HEK293 (cell line): ENCODE measurements around the gene DOCK9.

Source experiments
- CTCF ChIA-PET: fragments of 350-600 bp; formaldehyde crosslinking; extraction: SDS; loops from one replicate; lab custom pipeline; 2021; ENCODE audit warnings: antibody characterized with exemption; lab: Yijun Ruan, JAX
- POLR2A ChIA-PET: fragments of 300-600 bp; formaldehyde crosslinking; extraction: SDS; loops from one replicate; lab custom pipeline; 2020; ENCODE audit warnings: antibody characterized with exemption, inconsistent platforms; lab: Yijun Ruan, JAX
- H3K27ac ChIP-seq: fragments of 200-500 bp; sonication (Bioruptor generic); 2 replicates; pipeline ENCODE4 v1.5.1; 2014; ENCODE audit warnings: low read depth, low read length, control low read depth, inconsistent platforms; ENCODE audit errors: extremely low read depth
- H3K36me3 ChIP-seq, 2 experiments: fragments of 200-500 bp in 1 of 2; sonication (Bioruptor generic) in 1 of 2; 1 replicate in 1 of 2; 2 replicates in 1 of 2; pipeline ENCODE4 v1.5.1; 2014 to 2017; ENCODE audit warnings: inconsistent platforms in 2 of 2, low read length in 2 of 2; ENCODE audit not compliant: control insufficient read depth in 2 of 2, insufficient read depth in 1 of 2
- H3K4me1 ChIP-seq: fragments of 200-500 bp; sonication (Bioruptor generic); 2 replicates; pipeline ENCODE4 v1.5.1; 2014; ENCODE audit warnings: mild to moderate bottlenecking, low read length, inconsistent platforms; ENCODE audit not compliant: control insufficient read depth, insufficient read depth
- H3K4me3 ChIP-seq: 2 replicates; pipeline ENCODE4 v1.5.1; 2011; ENCODE audit warnings: low read depth, mild to moderate bottlenecking, control low read depth, low read length, moderate library complexity
- H3K9me3 ChIP-seq: fragments of 200-500 bp; sonication (Bioruptor generic); 2 replicates; pipeline ENCODE4 v1.5.1; 2014; ENCODE audit warnings: low read depth, low read length, inconsistent platforms; ENCODE audit not compliant: control insufficient read depth, insufficient read depth
- FEZF1 ChIP-seq: fragments of 450-650 bp; formaldehyde crosslinking; IDR thresholded peaks from 2 replicates; pipeline ENCODE4 v1.5.1; 2016; ENCODE audit warnings: missing biosample characterization, missing genetic modification characterization
- GFI1B ChIP-seq: fragments of 450-650 bp; formaldehyde crosslinking; IDR thresholded peaks from 2 replicates; pipeline ENCODE4 v1.5.1; 2016; ENCODE audit warnings: missing biosample characterization, missing genetic modification characterization
- GLIS1 ChIP-seq: fragments of 450-650 bp; formaldehyde crosslinking; IDR thresholded peaks from 2 replicates; pipeline ENCODE4 v1.5.1; 2016; ENCODE audit warnings: missing biosample characterization, missing genetic modification characterization
- IKZF3 ChIP-seq: fragments of 450-650 bp; IDR thresholded peaks from 2 replicates; pipeline ENCODE4 v1.5.0; 2018; ENCODE audit warnings: missing biosample characterization, mild to moderate bottlenecking, missing genetic modification characterization, moderate library complexity
- KLF10 ChIP-seq: fragments of 450-650 bp; IDR thresholded peaks from 2 replicates; pipeline ENCODE4 v1.5.1; 2018; ENCODE audit warnings: missing biosample characterization, mild to moderate bottlenecking, missing genetic modification characterization
- KLF16 ChIP-seq: fragments of 450-650 bp; formaldehyde crosslinking; IDR thresholded peaks from 2 replicates; pipeline ENCODE4 v1.5.1; 2017; ENCODE audit warnings: missing biosample characterization, missing genetic modification characterization
- OSR2 ChIP-seq: fragments of 450-650 bp; formaldehyde crosslinking; IDR thresholded peaks from 2 replicates; pipeline ENCODE4 v1.5.1; 2016; ENCODE audit warnings: missing biosample characterization, missing genetic modification characterization
- RBAK ChIP-seq: fragments of 450-650 bp; formaldehyde crosslinking; IDR thresholded peaks from 2 replicates; pipeline ENCODE4 v1.5.1; 2016; ENCODE audit warnings: missing biosample characterization, missing genetic modification characterization
- ZEB2 ChIP-seq: fragments of 450-650 bp; formaldehyde crosslinking; IDR thresholded peaks from 2 replicates; pipeline ENCODE4 v1.5.1; 2016; ENCODE audit warnings: missing biosample characterization, missing genetic modification characterization
- ZIC2 ChIP-seq: fragments of 450-650 bp; formaldehyde crosslinking; IDR thresholded peaks from 2 replicates; pipeline ENCODE4 v1.5.1; 2016; ENCODE audit warnings: missing biosample characterization, missing genetic modification characterization
- ZNF121 ChIP-seq: fragments of 450-650 bp; formaldehyde crosslinking; IDR thresholded peaks from 2 replicates; pipeline ENCODE4 v1.5.1; 2016; ENCODE audit warnings: missing biosample characterization, missing genetic modification characterization
- ZNF138 ChIP-seq: fragments of 450-650 bp; formaldehyde crosslinking; IDR thresholded peaks from 2 replicates; pipeline ENCODE4 v1.5.1; 2016; ENCODE audit warnings: missing biosample characterization, missing genetic modification characterization, borderline replicate concordance
- ZNF146 ChIP-seq: fragments of 450-650 bp; formaldehyde crosslinking; IDR thresholded peaks from 2 replicates; pipeline ENCODE4 v1.5.1; 2016; ENCODE audit warnings: missing biosample characterization, missing genetic modification characterization
- ZNF2 ChIP-seq: fragments of 450-650 bp; formaldehyde crosslinking; IDR thresholded peaks from 2 replicates; pipeline ENCODE4 v1.5.1; 2016; ENCODE audit warnings: missing biosample characterization, missing genetic modification characterization
- ZNF24 ChIP-seq: fragments of 450-650 bp; formaldehyde crosslinking; IDR thresholded peaks from 2 replicates; pipeline ENCODE4 v1.5.1; 2016; ENCODE audit warnings: missing biosample characterization, missing genetic modification characterization
- ZNF548 ChIP-seq: fragments of 450-650 bp; formaldehyde crosslinking; IDR thresholded peaks from 2 replicates; pipeline ENCODE4 v1.5.1; 2016; ENCODE audit warnings: missing biosample characterization, missing genetic modification characterization
- ZNF600 ChIP-seq: fragments of 450-650 bp; formaldehyde crosslinking; IDR thresholded peaks from 2 replicates; pipeline ENCODE4 v1.5.1; 2016; ENCODE audit warnings: missing biosample characterization, missing genetic modification characterization
- ZNF629 ChIP-seq: fragments of 450-650 bp; formaldehyde crosslinking; IDR thresholded peaks from 2 replicates; pipeline ENCODE4 v1.5.1; 2017; ENCODE audit warnings: missing biosample characterization, missing genetic modification characterization
- ZNF747 ChIP-seq: fragments of 450-650 bp; formaldehyde crosslinking; IDR thresholded peaks from 2 replicates; pipeline ENCODE4 v1.5.1; 2016; ENCODE audit warnings: missing biosample characterization, missing genetic modification characterization
- ZNF843 ChIP-seq: fragments of 450-650 bp; formaldehyde crosslinking; IDR thresholded peaks from 2 replicates; pipeline ENCODE4 v1.5.1; 2016; ENCODE audit warnings: missing biosample characterization, missing genetic modification characterization
- TF ChIP-seq, protein P1 (sequence below): fragments of 450-650 bp; formaldehyde crosslinking; IDR thresholded peaks from 2 replicates; pipeline ENCODE4 v1.5.1; 2016; ENCODE audit warnings: missing biosample characterization, missing genetic modification characterization
- TF ChIP-seq, protein P2 (sequence below): fragments of 450-650 bp; formaldehyde crosslinking; IDR thresholded peaks from 2 replicates; pipeline ENCODE4 v1.5.1; 2016; ENCODE audit warnings: missing biosample characterization, missing genetic modification characterization
- TF ChIP-seq, protein P3 (sequence below): fragments of 450-650 bp; formaldehyde crosslinking; conservative IDR thresholded peaks from 2 replicates; pipeline ENCODE4 v1.5.1; 2016; ENCODE audit warnings: low read depth, missing biosample characterization, missing genetic modification characterization
- TF ChIP-seq, protein P4 (sequence below): fragments of 450-650 bp; formaldehyde crosslinking; IDR thresholded peaks from 2 replicates; pipeline ENCODE4 v1.5.1; 2017; ENCODE audit warnings: missing biosample characterization, missing genetic modification characterization
- TF ChIP-seq, protein P5 (sequence below): fragments of 450-650 bp; formaldehyde crosslinking; IDR thresholded peaks from 2 replicates; pipeline ENCODE4 v1.5.1; 2016; ENCODE audit warnings: missing biosample characterization, missing genetic modification characterization
- TF ChIP-seq, protein P6 (sequence below): fragments of 450-650 bp; formaldehyde crosslinking; IDR thresholded peaks from 2 replicates; pipeline ENCODE4 v1.5.1; 2016; ENCODE audit warnings: missing biosample characterization, missing genetic modification characterization

The DOCK9 gene

DNA sequence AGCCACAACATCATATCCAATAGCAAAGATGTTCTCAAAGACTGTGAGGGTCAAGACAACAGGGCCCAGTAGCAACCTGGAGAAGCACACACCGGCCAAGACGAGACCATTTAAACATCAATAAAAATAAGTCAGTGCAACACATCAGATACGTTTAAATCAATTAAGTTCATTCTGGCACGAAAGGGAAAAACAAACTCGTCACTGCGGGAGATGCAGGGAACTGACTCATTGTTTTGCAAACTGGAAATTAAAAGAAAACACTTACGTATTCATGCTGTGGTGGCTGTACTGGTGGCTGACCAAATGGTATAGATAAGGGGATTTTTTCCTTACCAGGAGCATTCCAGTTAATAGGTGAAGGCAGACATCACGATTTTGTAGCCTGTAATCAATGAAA lies 199.1 kb downstream of the DOCK9 start:
- TF ChIP-seq ZNF843 (tag by site-specific recombination) (peak; percentile 49; the same call in 1 of the 2 replicates), ZNF747 (tag by site-specific recombination) (no peak), ZNF138 (tag by site-specific recombination) (no peak), OSR2 (tag by site-specific recombination) (peak; percentile 93), ZNF548 (tag by site-specific recombination) (no peak), GLIS1 (tag by site-specific recombination) (0 out of 2 replicates have a peak, but pooled peaks have one; percentile 34), GFI1B (tag by site-specific recombination) (peak; percentile 76), RBAK (tag by site-specific recombination) (no peak), FEZF1 (peak; percentile 66), ZIC2 (tag by site-specific recombination) (peak; percentile 77), ZNF146 (tag by site-specific recombination) (0 out of 2 replicates have a peak, but pooled peaks have one; percentile 19), ZNF121 (0 out of 2 replicates have a peak, but pooled peaks have one; percentile 38), IKZF3 (tag by site-specific recombination) (peak; percentile 71), ZNF24 (tag by site-specific recombination) (peak; percentile 52; the same call in 1 of the 2 replicates), ZNF600 (tag by site-specific recombination) (peak; percentile 58), ZNF629 (tag by site-specific recombination) (peak; percentile 86), KLF10 (tag by site-specific recombination) (0 out of 2 replicates have a peak, but pooled peaks have one; percentile 24), ZNF2 (tag by site-specific recombination) (0 out of 2 replicates have a peak, but pooled peaks have one; percentile 38), ZEB2 (tag by site-specific recombination) (peak; percentile 54), KLF16 (tag by site-specific recombination) (no peak)
- TF ChIP-seq, protein P1, sequence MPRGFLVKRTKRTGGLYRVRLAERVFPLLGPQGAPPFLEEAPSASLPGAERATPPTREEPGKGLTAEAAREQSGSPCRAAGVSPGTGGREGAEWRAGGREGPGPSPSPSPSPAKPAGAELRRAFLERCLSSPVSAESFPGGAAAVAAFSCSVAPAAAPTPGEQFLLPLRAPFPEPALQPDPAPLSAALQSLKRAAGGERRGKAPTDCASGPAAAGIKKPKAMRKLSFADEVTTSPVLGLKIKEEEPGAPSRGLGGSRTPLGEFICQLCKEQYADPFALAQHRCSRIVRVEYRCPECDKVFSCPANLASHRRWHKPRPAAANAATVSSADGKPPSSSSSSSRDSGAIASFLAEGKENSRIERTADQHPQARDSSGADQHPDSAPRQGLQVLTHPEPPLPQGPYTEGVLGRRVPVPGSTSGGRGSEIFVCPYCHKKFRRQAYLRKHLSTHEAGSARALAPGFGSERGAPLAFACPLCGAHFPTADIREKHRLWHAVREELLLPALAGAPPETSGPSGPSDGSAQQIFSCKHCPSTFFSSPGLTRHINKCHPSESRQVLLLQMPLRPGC (tag by site-specific recombination) = peak; percentile 74
- TF ChIP-seq, protein P2, sequence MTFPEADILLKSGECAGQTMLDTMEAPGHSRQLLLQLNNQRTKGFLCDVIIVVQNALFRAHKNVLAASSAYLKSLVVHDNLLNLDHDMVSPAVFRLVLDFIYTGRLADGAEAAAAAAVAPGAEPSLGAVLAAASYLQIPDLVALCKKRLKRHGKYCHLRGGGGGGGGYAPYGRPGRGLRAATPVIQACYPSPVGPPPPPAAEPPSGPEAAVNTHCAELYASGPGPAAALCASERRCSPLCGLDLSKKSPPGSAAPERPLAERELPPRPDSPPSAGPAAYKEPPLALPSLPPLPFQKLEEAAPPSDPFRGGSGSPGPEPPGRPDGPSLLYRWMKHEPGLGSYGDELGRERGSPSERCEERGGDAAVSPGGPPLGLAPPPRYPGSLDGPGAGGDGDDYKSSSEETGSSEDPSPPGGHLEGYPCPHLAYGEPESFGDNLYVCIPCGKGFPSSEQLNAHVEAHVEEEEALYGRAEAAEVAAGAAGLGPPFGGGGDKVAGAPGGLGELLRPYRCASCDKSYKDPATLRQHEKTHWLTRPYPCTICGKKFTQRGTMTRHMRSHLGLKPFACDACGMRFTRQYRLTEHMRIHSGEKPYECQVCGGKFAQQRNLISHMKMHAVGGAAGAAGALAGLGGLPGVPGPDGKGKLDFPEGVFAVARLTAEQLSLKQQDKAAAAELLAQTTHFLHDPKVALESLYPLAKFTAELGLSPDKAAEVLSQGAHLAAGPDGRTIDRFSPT (tag by site-specific recombination) = peak; percentile 57; the same call in 1 of the 2 replicates
- TF ChIP-seq, protein P3, sequence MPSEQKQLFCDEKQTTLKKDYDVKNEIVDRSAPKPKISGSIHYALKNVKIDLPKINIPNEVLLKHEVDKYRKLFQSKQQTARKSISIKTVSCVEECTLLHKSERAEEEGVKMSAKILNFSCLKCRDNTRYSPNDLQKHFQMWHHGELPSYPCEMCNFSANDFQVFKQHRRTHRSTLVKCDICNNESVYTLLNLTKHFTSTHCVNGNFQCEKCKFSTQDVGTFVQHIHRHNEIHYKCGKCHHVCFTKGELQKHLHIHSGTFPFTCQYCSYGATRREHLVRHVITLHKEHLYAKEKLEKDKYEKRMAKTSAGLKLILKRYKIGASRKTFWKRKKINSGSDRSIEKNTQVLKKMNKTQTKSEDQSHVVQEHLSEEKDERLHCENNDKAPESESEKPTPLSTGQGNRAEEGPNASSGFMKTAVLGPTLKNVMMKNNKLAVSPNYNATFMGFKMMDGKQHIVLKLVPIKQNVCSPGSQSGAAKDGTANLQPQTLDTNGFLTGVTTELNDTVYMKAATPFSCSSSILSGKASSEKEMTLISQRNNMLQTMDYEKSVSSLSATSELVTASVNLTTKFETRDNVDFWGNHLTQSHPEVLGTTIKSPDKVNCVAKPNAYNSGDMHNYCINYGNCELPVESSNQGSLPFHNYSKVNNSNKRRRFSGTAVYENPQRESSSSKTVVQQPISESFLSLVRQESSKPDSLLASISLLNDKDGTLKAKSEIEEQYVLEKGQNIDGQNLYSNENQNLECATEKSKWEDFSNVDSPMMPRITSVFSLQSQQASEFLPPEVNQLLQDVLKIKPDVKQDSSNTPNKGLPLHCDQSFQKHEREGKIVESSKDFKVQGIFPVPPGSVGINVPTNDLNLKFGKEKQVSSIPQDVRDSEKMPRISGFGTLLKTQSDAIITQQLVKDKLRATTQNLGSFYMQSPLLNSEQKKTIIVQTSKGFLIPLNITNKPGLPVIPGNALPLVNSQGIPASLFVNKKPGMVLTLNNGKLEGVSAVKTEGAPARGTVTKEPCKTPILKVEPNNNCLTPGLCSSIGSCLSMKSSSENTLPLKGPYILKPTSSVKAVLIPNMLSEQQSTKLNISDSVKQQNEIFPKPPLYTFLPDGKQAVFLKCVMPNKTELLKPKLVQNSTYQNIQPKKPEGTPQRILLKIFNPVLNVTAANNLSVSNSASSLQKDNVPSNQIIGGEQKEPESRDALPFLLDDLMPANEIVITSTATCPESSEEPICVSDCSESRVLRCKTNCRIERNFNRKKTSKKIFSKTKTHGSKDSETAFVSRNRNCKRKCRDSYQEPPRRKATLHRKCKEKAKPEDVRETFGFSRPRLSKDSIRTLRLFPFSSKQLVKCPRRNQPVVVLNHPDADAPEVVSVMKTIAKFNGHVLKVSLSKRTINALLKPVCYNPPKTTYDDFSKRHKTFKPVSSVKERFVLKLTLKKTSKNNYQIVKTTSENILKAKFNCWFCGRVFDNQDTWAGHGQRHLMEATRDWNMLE (tag by site-specific recombination) = no peak
- TF ChIP-seq, protein P4, sequence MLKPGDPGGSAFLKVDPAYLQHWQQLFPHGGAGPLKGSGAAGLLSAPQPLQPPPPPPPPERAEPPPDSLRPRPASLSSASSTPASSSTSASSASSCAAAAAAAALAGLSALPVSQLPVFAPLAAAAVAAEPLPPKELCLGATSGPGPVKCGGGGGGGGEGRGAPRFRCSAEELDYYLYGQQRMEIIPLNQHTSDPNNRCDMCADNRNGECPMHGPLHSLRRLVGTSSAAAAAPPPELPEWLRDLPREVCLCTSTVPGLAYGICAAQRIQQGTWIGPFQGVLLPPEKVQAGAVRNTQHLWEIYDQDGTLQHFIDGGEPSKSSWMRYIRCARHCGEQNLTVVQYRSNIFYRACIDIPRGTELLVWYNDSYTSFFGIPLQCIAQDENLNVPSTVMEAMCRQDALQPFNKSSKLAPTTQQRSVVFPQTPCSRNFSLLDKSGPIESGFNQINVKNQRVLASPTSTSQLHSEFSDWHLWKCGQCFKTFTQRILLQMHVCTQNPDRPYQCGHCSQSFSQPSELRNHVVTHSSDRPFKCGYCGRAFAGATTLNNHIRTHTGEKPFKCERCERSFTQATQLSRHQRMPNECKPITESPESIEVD = peak; percentile 79
- TF ChIP-seq, protein P5, sequence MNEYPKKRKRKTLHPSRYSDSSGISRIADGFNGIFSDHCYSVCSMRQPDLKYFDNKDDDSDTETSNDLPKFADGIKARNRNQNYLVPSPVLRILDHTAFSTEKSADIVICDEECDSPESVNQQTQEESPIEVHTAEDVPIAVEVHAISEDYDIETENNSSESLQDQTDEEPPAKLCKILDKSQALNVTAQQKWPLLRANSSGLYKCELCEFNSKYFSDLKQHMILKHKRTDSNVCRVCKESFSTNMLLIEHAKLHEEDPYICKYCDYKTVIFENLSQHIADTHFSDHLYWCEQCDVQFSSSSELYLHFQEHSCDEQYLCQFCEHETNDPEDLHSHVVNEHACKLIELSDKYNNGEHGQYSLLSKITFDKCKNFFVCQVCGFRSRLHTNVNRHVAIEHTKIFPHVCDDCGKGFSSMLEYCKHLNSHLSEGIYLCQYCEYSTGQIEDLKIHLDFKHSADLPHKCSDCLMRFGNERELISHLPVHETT (tag by site-specific recombination) = peak; percentile 20; the same call in 1 of the 2 replicates
- TF ChIP-seq, protein P6, sequence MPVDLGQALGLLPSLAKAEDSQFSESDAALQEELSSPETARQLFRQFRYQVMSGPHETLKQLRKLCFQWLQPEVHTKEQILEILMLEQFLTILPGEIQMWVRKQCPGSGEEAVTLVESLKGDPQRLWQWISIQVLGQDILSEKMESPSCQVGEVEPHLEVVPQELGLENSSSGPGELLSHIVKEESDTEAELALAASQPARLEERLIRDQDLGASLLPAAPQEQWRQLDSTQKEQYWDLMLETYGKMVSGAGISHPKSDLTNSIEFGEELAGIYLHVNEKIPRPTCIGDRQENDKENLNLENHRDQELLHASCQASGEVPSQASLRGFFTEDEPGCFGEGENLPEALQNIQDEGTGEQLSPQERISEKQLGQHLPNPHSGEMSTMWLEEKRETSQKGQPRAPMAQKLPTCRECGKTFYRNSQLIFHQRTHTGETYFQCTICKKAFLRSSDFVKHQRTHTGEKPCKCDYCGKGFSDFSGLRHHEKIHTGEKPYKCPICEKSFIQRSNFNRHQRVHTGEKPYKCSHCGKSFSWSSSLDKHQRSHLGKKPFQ (tag by site-specific recombination) = no peak
- ChIA-PET POLR2A (no interaction called here), CTCF (no interaction called here)
- H3K4me1 ChIP-seq = no peaks in the 10 kb centered on the region
- H3K9me3 ChIP-seq = no peaks in the 10 kb centered on the region
- H3K4me3 ChIP-seq = no peak overlapping the region
- no peaks in the 10 kb centered on the region for H3K36me3 ChIP-seq
- no peak overlapping the region for H3K27ac ChIP-seq
